ENCODE measurements around the gene JAKMIP1.

DNA sequence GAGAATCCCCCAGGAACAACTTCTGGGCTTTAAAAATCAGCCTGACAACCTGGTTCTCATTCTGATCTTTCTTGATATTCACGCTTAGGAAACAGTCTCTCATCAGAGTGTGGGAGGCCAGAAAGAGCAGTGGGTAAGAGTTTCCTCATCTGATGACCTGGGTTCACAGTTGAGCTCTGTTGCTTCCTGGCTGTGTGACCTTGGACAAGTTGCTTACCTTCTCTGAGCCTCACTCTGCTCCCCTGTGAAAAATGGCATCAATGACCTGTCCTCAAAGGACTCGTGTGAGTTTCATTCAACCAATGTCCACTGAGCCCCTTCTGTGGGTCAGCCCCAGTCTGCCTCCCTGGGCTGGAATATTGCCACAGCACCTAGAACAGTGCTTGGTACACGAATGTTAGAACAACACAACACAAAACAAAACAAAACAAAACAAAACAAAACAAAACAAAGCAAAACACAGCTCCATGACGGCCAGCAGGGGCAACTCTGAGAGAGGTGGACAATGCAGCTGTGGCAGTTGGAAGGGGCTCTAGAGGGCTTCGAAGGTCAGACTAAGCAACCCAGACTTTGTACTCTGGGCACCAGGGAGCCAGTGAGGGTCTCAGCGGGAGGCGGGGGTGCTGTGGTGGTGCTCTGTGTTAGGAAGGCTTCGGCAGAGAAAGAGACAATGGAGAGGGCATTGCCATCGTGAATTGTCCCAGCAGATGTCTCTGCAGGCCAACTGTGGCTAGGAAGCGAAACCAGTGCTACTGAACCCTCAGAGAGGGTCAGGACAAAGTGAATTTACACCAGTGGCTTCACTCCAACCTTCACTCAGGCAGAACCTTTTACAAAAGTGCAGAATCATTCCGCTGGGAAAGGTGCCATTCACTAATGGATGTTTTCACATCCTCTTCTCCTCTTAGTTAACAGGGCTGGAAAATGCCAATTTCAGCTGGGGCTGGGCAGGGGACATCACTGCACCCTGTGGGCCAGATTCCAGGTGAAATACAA, 167.8 kb downstream of the JAKMIP1 start:
- TF ChIP-seq EP300 (conservative IDR thresholded peaks at IDR 0.05; ENCODE audit: poor library complexity, severe bottlenecking) (no peak), EZH2 (IDR thresholded peaks at IDR 0.05; ENCODE audit: borderline replicate concordance, insufficient read depth, low read length, poor library complexity, severe bottlenecking) (no peak), POLR2AphosphoS5 (IDR thresholded peaks at IDR 0.05) (no peak), SMC3 (conservative IDR thresholded peaks at IDR 0.05; ENCODE audit: poor library complexity) (no peak), RAD21 (conservative IDR thresholded peaks at IDR 0.05) (no peak), REST (IDR thresholded peaks at IDR 0.05; ENCODE audit: borderline replicate concordance) (no peak), TAF1 (IDR thresholded peaks at IDR 0.05; ENCODE audit: low read depth) (no peak)
- TF ChIP-seq, protein P1, sequence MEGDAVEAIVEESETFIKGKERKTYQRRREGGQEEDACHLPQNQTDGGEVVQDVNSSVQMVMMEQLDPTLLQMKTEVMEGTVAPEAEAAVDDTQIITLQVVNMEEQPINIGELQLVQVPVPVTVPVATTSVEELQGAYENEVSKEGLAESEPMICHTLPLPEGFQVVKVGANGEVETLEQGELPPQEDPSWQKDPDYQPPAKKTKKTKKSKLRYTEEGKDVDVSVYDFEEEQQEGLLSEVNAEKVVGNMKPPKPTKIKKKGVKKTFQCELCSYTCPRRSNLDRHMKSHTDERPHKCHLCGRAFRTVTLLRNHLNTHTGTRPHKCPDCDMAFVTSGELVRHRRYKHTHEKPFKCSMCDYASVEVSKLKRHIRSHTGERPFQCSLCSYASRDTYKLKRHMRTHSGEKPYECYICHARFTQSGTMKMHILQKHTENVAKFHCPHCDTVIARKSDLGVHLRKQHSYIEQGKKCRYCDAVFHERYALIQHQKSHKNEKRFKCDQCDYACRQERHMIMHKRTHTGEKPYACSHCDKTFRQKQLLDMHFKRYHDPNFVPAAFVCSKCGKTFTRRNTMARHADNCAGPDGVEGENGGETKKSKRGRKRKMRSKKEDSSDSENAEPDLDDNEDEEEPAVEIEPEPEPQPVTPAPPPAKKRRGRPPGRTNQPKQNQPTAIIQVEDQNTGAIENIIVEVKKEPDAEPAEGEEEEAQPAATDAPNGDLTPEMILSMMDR (IDR thresholded peaks at IDR 0.05; ENCODE audit: poor library complexity, severe bottlenecking) = no peak

All from neural cell (in vitro differentiated cells).